HG03103 (cell line): ENCODE results near the gene STX18.

Source experiments
- ATAC-seq: cut with Tn5 transposase; IDR thresholded peaks from one replicate; pipeline ENCODE4 v1.9.1; 2021; ENCODE audit warnings: low read depth; ENCODE audit not compliant: unreplicated experiment

Gene STX18

GRCh38 chr4:4388836-4389575 lies 152.8 kb downstream of the STX18 start:
- no peak for ATAC-seq

GRCh38 chr4:4388311-4388790 lies 153.5 kb downstream of the STX18 start:
- ATAC-seq = no peak

GRCh38 chr4:4387531-4388310 lies 154.1 kb downstream of the STX18 start:
- ATAC-seq = no peak

- no peak for ATAC-seq
Measured at GRCh38 chr4:4386736-4387392, 155.0 kb downstream of the STX18 start, which contains the start of gene NSG1. Gene NSG1, plus strand, starts transcription at chr4:4387102. Its CDS starts 528 bp downstream, at chr4:4387630.

DNA sequence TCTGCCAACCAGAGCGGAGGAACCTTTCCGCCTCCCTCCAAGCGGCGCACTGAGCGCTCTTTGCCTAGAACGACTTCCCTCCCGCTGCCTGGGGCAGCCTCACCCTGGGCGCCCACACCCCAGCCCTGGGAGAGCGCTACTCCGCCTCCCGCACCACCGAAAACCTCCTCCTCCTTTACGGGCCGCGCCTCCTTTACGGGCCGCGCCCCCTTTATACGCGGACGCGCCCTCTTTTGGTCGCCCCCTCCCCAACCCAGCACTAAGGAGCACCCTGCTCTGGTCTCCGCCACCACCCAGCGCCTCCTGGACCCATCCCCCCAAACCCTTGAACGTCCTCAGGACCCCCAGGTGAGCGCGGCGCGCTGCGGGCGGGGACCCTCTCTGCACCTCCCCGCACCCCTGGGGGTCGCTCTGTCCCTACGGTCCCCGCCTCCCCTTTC lies 155.5 kb downstream of the STX18 start:
- no peak for ATAC-seq

GRCh38 chr4:4385729-4386295 lies 156.0 kb downstream of the STX18 start:
- no peak for ATAC-seq

DNA sequence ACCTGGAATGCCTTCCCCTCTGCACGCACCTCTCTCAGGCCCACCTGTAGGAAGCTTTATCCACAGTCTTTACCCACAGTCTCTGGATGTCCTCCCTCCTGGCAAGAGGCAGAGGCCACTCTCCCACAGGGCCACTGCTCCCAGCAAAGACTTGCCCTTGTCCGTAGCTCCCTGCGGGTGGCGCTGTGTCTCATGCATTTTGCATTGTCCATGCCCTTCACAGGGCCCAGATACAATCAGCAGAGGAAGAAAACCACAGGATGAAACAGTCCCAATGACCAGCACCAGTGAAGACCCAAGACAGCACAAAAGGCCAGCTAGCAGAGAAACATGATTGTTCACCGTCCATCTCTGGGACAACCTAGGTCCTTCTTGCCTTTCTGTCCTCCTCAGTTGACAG lies 157.0 kb downstream of the STX18 start:
- no peak for ATAC-seq

- ATAC-seq = no peak
Measured at GRCh38 chr4:4383085-4383484, 158.8 kb downstream of the STX18 start.

- no peak for ATAC-seq
Measured at GRCh38 chr4:4379540-4380087, 162.2 kb downstream of the STX18 start.

GRCh38 chr4:4377732-4378460 lies 164.0 kb downstream of the STX18 start:
- ATAC-seq = no peak

DNA sequence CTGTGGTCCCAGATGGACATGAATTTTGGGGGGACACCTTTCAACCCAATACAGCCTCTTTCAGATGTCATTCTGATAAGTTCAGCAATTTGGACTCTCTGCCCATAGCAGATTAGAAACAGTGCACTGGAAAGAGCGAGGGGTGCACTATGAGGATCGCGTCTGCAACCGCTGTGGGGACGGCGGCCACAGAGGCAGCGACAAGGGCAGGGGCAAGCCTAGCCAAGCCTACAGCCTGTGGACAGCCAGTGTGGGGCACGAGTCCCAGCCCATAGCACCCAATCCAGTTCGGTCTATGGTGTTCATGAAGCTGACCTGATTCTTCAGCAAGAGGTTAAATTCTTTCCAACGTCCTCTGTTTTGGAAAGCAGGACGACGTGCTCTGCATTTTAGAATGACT lies 164.7 kb downstream of the STX18 start:
- no peak for ATAC-seq

GRCh38 chr4:4376074-4376473 lies 165.8 kb downstream of the STX18 start:
- ATAC-seq = no peak

DNA sequence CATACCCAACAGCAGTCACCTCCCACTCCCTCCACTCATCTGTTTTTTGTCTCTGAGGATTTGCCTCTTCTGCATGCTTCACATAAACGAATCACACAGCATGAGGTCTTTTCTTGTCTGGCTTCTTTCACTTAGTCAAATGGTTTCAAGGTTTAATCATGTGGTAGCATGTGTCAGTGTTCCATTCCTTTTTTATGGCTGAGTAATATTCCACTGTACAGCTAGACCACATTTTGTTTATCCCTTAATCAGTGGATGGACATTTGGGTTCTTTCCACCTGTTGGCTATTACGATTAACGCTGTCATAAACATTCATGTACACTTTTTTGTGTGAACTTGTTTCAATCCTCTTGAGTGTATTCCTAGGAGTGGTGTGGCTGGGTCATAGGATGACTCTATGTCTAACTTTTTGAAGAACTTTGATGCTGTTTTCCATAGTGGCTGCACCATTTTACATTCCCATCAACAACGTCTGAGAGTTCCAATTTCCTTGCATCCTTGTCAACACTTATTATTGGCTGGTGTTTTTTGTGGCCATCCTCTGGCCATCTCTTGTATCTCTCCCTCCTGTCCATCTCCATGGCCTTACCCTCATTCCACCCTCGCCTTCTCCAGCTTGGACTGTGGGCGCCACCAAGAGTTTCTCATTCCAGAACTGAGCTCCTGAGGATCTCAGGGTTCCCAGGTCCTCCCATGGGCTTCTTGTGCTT lies 167.3 kb downstream of the STX18 start:
- ATAC-seq = no peak
